GM19452 (cell line): ENCODE measurements around the gene GABRG3.

Source experiments
- ATAC-seq: cut with Tn5 transposase; IDR thresholded peaks from one replicate; pipeline ENCODE4 v1.9.1; 2021; ENCODE audit not compliant: unreplicated experiment

The GABRG3 gene

GRCh38 chr15:27486683-27487647, 516.0 kb downstream of the GABRG3 start:
- no peak for ATAC-seq

- no peak for ATAC-seq
Measured at GRCh38 chr15:27487846-27488245, 516.9 kb downstream of the GABRG3 start.

DNA sequence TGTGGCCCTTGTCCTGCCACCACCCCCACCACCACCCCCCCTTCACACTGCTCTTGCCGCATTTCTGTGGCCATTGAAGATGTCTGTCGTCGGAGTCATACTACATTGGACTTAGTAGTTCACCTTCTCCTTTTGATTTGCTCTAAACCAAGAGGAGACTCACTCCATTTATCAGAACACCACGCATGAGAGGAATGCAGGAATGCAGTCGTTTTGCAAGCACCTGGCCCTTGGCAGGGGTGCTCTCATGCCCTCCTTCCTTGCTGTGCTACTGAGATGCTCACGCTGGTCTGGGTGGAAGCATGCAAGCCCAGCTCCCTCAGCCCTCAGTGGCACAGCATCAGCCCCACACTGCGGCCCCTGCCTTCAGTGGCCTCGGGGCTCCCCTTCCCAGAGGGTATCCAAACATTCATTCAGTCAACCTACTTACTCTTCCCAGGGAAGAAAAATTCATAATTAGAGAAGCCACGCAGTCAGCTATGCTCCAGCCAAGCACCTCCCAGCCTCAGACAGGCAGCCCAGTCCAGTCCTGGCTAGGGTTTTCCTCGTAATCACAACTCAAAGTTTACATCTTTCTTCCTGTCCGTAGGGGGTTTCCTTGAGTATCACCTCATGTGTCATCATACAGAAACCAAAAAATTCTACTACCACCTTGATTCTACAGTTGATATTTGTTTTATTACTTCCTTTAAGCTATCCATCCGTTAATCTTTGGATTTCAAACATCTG, 520.0 kb downstream of the GABRG3 start:
- no peak for ATAC-seq

- no peak for ATAC-seq
Measured at GRCh38 chr15:27491666-27492621, 521.0 kb downstream of the GABRG3 start.

- no peak for ATAC-seq
Measured at GRCh38 chr15:27495963-27496459, 525.0 kb downstream of the GABRG3 start.

- ATAC-seq = no peak
Measured at GRCh38 chr15:27498700-27499099, 527.7 kb downstream of the GABRG3 start.

DNA sequence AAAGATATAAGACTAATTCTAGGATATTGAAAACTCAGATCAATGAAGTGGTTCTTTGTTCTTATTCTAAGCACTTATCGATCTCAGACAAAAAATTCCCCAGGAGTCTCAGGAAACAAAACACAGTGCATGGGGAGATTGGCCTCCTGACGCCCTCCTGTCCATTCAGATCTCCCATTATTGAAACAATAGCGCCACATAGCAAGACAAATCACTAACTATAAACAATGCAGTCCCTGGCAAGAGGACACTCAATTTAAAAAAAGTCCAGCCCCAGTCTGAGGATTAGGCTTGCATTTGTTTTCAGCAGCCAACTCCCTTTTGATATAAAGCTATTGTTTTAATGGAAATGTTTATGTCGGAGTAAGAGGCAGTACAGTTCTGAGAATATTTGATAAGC, 528.2 kb downstream of the GABRG3 start:
- ATAC-seq = no peak

- ATAC-seq = no peak
Measured at GRCh38 chr15:27499719-27500118, 528.7 kb downstream of the GABRG3 start.

- no peak for ATAC-seq
Measured at GRCh38 chr15:27500206-27500605, 529.2 kb downstream of the GABRG3 start.

DNA sequence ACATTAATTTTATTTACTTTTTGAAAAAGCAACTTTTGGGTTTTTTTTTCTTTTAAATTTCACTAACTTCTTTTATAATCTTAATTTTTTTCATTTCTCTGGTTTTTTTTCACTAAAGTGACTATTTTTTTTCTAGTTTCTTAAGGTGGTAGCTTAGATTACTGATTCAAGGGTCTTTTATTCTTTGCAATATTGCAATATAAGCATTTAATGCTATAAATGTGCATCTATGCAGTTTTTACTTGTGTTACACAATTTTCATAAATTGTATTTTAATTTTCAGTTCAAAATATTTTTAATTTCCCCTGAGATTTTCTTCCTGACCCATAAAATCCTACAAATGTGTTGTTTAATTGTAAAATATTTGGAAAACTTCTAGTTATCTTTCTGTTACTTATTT, 535.8 kb downstream of the GABRG3 start:
- ATAC-seq = no peak

DNA sequence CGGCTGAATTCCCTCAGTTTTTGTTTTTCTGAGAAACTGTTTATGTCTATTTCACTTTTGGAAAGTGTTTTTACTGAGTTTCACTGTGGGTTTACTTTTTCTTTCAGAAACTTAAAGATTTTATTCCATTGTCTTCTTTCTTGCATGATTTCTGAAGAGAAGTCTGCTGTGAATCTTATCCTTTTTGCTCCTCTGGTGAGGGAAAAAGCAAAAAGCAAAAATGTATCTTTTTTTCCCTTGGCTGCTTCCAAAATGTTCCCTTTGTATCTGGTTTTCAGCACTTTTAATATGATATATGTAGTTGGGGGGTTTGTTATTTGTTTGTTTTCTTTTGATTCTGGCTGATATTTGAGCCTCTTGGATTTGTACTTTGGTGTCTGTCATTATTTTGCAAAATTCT, 538.0 kb downstream of the GABRG3 start:
- no peak for ATAC-seq

DNA sequence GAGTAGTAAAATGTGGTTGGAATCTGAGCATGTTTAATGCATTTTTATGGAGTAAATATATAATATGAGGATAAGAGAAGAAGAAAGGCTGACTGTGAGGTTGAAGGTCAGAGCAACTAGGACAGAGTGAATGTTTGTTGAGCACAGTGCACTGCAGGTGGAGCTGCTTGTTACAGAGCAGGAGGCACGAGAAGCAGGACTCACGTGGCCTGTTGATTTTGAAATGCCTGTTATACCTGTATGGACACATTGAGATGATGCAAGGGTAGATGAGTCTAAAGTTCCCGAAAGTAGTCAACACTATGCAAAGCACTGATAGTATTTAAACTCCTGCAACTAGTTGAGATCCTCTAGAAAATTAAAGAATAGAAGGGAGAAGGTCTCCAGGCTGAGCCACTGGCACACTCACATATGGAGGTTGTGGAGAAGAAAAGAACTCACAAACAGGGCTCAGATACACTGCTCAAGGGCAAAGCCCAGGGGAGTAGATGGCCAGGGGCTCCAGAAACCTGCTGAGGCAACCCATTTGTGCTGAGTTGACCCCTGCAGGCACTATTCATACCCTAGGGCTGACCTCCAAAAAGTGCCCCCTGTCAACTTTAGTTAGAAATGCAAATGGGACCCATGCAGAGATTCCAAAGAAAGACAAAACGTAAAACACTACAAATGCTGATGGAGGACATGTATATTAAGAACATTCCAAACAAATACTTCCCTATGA, 541.5 kb downstream of the GABRG3 start:
- ATAC-seq = no peak

GRCh38 chr15:27514526-27514925, 543.5 kb downstream of the GABRG3 start:
- no peak for ATAC-seq

DNA sequence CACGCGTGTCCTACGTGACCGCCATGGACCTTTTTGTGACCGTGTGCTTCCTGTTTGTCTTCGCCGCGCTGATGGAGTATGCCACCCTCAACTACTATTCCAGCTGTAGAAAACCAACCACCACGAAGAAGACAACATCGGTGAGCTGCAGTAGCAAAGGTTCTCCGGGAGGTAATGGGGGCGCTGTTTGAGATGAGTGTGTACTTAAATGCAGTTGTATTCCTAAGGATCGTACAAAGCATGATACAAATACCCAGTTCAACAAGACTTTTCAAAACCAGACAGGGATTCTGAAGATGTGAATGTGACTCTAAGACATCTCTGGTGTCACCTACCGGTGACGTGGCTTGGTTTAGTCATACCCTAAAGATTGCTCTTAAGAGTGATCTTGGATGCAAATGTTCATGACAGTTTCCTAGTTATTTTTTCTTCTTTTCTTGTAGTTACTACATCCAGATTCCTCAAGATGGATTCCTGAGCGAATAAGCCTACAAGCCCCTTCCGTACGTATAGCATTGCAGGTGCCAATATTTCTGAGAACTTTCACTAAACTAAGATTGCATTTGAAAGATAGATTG, 556.6 kb downstream of the GABRG3 start:
- ATAC-seq = no peak

- no peak for ATAC-seq
Measured at GRCh38 chr15:27529399-27529798, 558.4 kb downstream of the GABRG3 start.

DNA sequence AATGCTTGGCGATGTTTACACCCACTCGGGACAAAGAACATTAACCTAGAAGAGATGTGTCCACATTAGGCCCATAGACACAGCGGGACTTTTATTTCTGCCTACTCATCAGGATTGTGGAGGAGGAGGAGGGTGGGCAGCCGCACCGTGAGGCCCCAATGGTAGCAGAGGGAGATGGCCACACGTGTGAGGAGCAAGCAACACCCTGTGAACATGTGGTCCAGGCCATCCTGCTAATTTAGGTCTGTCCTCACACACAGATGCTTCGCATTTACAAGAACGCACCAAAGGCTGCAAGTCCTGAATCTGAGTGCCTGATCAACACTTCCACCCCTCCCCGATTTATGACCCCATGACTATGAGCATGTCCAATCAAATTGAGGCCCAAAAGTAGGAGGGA, 560.0 kb downstream of the GABRG3 start:
- no peak for ATAC-seq

- no peak for ATAC-seq
Measured at GRCh38 chr15:27532358-27532757, 561.4 kb downstream of the GABRG3 start.

GRCh38 chr15:27535445-27536129, 564.6 kb downstream of the GABRG3 start:
- ATAC-seq = no peak

- no peak for ATAC-seq
Measured at GRCh38 chr15:27538325-27538724, 567.3 kb downstream of the GABRG3 start.
